COLO668 (cell line): ENCODE measurements around the gene SSTR5.

ENCODE experiments used
- DNase-seq: peaks from one replicate; lab custom pipeline; 2025; ENCODE audit not compliant: unreplicated experiment; lab: John Stamatoyannopoulos, UW

The SSTR5 gene

DNA sequence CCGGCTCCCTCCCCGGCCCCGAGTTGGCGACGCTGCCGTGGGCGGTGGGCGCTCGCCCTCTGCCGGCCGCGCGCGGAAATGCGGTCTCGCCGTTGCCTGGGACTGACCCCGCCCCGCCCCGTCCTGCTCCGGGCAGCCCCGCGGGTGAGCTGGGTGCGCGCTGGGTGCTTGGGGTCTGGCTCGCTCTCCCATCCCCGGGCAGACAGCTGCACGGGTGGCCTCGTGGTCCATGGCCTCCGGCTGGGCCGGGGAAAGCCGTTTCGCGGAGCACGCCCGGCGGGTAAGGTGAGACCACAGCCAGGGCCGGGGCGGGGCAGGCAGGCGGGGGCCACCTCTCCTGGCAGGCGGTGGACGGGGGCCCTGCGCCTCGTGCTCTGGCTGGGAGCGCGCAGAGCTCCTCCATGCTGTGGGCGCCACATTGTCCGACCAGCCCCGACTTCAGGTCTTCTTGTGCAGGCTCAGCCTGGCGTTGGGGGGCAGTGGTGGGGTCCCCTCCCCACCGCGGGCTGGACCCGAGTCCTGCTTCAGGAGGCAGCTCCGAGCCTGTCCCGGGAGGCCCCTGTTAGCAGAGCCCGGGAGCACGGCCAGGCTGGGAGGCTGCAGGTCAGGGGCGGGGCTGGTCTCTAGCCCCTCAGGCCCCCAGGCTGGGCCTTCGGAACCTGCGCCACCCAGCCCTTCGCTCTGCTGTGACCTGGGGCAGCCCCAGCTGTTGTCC is 30.5 kb downstream of the SSTR5 start:
- peak; percentile 72 for DNase-seq

DNA sequence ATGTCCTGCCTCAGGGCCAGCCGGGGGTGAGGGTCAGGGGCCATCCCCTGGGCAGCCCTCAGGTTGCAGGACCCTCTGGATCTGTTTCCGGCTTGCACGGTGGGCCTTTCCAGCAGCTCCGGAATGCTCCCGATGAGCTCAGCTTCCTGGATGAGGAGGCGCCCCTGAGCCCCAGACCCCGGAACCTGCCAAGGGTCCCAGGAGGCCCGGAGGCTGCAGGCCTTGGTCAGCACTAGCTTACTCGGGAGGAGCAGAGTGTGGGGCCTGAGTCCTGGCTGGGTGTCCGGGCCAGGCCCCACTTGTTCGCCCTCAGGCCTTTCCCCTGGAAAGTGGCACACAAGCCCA is 31.1 kb downstream of the SSTR5 start:
- DNase-seq: no peak

DNA sequence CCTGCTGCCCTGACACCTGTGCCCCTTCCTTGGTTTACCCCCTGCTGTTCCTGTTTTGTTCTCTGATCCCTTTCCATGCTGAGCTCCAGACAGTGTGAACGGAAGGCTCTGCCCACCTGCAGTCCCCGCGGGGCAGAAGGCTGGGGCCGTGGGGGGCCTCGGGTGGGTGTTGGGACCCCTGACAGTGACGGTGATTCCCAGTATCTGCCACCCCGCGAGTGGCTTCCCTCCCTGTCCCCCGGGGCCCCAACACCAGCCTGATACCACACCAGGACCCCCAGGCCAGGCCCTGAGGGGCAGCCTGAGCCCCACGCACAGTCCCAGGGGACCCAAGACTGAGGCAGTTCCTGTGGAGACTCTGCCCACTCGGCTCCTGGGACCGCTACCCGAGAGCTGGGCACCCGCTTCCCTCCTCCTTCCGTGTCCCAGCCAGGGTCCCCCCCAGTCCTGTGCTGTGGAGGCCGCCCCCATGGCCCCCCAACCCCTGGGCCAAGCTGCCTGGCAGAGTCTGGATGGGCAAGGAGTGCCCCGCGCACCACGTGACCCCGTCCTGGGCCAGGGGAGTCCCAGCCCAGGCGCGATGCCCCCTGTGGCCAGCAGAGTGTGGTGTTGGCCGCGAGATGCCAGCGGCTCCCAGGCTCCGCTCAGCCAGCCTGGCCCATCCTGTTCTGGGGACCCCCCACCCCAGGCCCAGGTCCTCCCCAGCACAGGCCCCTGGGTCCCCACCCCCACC is 33.5 kb downstream of the SSTR5 start:
- DNase-seq: peak; percentile 79

DNA sequence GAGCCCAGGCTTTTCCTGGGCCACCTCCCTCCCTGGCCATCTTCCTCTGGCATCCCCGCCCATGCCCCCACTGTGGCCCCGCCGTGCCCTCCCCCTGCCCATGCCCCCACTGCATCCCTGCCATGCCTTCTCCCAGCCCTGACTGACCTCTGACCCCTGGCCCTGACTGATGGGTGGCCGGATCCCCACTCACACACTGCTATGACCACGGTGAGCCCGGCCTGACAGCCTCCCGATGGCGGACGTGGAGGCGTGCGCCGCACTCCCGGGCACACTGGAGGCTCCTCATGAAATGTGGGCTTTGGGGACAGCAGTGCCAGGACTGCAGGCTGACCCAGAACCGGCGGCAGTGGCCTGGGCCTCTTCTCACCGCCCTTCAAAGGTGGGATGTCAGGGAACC is 34.1 kb downstream of the SSTR5 start:
- DNase-seq: no peak

DNA sequence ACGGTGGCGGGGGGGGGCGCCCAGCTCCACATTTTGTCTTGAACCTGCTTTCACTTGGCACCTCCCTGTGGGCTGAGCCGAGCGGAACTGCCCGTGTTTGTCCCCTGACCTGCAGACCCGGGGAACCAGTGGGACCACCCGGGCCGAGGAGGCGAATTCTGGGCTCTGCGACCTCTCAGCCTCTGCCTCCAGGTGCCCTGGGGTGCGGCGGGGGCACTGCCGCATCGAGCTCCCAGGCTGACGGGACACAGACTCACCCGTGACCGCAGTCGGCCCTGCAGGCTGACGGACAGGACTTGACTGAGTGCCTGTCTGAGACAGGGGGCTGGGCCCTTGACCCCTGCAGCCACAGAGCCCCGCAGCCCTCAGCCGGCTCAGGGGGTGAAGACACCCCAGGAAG is 34.6 kb downstream of the SSTR5 start:
- no peak for DNase-seq

DNA sequence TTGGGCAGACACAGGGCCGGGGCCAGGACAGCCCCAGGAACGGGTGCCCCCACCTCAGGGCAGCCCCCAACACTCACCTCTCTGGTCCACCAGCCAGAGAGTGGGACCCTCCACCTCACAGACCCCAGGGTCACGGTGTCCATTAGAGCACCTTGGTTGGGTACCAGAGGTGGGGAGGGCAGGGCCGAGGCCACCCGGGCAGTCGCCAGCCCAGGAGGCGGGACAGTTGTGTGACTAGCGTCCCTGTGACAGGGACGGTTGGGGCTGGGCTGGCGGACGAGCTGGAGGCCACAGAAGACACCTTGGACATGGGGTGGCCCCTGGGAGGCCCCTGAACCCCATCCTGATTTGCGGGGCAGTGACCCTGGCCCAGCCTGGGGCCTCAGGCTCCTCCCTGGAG is 35.2 kb downstream of the SSTR5 start:
- DNase-seq: no peak

DNA sequence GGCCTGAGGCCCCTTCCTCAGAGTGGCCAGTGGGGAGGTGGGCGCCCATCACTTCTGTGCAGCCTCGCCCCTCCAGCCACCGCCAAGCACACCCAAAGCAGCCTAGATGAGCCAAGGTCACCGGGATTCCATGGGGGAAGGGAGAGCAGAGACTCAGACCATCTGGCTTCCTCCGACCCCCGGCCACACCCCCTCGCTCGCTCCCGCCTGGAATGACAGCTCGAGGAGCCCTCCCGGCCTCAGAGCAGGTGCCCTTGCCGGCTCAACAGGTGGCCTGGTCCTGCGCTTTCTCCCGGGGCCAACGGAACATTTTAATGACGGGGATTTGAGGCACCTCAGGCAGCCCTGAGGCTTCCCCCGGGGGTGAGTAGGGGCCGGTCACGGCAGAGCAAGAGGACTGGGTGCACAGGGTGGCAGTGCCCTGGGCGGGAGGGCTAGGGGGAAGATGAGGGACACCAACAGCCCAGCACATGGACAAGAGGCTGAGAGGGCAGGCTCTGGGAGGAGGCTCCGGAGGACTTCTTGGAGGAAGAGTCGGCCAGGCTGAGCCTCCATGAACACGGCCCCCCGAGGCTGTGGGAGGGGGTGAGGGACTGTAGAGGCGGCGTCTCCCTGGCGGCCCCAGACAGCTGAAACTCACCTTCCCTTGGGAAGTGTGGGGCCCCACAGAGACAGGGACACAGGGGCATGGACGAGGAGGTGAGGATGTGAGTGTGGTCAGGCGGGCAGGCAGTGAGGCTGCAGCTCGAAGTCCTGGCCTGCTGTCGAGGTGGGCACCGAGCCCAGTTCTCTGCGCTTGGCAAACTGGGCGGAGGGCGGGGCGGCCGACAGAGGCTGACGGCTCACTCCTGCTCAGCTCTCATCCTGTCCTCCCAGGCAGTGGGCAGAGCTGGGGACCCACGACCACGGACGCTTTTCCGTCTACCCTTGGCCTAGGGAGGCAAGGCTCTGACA is 36.0 kb downstream of the SSTR5 start:
- peak; percentile 75 for DNase-seq

DNA sequence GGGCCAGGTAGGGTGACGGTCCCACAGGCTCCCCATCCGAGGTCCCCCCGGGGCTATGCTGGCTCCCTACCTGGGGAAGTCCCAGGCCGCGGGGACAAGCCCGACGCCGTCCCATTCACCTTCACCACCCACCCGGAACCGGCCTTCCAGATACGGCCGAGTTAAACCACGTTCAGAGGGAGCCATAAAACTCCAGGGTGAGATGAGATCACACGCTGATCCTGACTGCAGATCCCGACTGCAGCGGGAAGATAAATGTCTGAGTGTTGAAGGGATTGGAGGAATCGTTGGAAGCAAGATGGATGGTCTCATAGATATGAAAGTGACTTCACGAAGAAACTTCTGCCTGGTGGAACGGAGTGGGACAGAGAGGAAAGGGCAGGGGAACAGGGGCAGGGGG is 37.1 kb downstream of the SSTR5 start:
- peak; percentile 40 for DNase-seq

DNA sequence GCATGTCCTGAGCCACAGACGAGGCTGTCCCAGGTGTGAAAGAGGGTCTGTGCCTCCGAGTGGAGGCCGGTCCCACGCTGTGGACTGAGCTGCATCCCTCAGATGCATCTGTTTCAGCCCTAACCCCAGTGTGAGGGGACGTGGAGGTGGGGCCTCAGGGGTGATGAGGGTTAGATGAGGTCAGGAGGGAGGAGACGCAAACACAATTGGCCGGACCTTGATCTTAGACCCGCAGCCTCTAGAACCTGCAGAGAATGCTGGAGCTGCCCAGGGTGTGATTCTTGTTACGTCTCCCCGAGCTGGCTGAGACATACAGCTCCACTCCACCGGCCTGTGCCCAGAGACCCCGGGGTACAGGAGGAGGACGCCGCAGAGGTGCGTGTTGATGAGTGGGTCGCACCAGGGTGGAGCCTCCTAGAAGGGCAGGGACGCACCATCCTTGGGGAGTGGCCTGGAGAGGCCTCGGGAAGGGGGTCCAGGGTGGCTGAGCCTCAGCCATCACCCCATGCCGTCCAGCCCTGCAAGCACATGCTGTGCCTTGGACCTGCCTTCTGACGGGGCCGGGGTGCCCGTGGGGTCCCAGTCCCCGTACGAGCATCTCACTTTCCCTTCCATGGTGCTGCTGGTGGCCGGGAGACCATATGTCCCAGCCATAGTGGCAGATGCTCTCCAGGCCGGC is 40.1 kb downstream of the SSTR5 start:
- DNase-seq: no peak

DNA sequence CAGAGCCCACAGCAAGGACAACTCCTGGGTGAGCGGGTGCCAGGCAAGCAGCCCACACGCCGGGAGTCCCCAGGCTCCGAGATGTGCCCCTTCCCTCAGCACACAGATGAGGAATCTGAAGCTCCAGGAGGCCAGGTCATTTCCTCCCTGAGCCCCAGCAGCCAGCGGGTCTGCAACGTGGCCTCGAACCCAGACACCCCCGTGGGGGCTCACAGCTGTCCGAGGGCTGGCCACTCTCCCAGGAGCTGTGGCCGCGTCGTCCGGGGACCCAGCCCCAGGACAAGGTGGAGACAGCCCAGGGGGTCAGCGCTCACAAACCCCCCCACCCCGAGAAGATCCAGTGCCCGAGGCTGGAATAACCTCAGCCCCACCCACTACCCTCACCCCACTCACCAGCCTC is 40.9 kb downstream of the SSTR5 start:
- no peak for DNase-seq

DNA sequence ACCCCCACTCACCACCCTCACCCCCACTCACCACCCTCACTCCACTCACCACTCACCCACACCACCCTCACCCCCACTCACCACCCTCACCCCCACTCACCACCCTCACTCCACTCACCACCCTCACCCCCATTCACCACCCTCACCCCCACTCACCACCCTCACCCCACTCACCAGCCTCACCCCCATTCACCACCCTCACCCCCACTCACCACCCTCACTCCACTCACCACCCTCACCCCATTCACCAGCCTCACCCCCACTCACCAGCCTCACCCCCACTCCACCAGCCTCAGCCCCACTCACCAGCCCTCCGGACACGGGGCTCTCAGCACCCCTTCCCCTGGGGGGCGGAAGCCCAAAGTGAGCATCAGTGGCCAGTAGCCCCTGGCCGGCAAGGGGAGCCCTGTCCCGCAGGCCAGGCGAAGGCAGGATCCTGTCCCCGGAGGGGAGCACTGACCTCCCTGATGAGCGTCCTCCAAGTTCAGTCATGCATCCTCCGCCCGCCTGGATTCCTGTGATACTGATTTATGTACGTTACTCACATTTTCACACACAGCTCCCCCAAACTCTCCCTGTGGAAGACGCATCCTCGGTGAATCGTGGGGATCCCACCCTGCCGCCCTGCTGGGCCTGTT is 41.5 kb downstream of the SSTR5 start:
- DNase-seq: no peak

DNA sequence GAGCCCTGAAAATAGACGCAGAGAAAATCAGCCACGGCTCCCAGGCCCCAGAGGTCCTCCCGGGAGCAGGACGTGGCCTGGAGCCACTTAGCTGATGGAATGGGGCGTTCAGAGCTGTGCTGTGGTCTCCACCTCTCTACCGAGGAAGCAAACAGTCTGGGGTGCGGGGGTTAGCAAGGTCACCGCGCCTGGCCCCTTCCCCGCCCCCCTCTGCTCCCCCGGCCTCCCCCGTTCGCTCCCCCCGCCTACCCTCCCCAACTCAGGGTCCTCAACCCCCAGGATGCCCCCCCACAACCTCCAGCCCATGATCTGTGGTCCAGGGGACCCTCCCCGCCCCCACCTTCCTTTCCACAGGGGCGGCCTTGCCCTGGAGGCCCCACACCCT is 44.1 kb downstream of the SSTR5 start:
- DNase-seq: no peak

DNA sequence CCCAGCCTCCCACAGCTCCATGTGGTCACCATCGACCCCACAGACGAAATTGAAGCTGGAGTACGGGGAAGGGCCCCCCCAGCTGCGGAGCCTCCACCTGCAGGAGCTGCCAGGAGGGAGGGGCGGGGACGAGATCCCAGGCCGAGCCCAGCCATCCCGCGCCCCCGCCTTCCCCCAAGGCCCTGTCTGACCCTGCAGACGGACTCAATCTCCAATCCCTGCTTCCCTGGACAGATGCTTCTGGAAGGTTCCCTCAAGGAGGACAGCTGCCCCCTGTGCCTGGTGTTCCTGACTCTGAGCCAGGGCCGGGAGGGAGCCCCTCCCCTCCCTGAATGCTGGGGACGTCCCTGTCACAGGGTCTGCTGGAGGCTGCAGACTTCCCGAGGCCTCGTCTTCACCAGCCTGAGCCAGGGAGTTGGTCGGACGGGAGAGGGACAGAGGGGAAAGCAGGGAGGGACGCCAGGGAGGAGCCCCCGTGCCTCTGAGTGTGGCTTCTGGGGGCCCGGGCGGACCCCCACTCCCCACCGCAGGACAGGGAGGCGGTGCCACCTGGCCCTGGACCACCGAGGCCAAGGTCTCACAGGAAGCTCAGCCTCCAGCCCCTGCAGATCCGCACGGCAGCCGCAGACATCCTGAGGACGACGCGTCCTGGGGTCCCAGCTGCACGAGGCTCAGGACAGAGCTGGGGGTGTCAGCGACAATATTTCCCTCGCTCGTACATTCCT is 44.8 kb downstream of the SSTR5 start:
- no peak for DNase-seq

DNA sequence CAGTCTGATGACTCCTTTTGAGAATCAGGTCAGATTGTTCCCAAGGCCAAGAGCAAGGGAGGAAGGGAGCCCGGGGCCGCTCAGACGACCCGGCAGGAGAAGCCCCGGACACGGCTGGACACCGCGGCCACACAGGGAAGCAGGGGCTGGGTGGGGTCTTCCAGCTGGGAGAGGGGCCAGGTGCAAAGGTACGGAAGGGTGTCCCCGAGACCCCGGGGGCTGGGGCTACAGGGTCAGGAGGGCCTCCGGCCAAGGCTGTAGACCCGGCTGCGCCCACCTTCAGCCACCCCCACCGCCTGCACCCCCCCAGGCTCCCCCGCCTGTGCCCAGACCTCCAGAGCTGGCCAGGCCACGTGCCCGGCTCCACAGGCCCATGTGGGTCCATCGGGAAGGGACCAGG is 45.4 kb downstream of the SSTR5 start:
- DNase-seq: no peak

DNA sequence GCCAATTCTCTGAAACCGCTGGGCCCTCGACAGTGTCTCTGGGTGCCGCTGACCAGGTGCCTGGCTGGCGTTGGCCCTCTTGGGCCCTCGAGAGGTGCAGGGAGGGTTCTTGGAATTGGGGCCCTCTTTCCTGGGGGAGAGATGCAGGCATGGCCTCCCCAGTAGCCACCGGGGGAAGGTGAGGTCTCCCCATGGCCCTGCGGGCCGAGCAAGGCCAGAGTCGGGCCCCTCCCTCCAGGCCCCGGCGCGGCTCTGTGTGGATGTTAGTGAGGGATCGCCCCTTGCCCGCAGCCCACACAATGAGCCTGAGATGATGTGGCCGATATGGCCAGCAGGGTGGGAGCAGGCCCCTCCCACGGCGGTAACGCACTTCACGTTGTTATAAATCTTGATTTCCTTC is 46.6 kb downstream of the SSTR5 start:
- no peak for DNase-seq

DNA sequence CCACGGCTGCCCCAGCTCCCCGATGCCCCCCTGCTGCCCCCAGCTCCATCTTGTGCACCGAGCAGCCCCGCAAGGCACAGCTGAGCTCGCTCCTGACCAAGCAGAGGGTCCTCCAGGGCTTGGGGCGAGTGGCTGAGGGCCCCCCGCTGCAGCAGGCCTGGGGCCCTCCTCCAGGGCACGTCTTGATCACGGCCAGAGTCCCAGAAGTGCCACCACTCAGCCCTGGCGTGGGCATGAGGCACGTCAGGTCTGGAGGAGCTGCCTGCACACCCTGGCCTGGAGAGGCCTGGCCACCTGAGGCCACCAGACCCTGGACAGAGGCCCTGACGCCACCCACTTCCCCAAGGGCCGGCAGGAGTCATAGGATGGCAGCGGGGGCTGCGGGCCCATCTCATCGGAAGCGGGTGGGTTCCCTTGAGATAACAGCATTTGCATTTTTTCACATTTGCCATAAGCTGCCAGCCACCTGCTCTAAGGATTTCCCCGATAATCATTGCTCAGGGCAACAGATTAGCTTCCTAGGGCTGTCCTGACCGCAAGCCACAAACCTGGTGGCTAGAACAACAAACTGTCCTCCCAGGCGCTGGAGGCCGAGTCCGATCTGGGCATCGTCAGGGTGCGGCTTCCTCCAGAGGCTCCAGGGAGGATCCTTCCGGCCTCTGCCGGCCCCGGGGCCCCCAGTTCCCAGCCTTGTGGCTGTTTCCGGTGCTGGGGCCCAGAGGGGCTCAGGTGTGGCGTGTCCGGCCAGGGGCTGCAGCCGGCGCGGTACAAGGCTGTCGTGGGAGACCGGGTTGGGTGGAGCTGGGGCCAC is 47.4 kb downstream of the SSTR5 start:
- DNase-seq: peak; percentile 61

DNA sequence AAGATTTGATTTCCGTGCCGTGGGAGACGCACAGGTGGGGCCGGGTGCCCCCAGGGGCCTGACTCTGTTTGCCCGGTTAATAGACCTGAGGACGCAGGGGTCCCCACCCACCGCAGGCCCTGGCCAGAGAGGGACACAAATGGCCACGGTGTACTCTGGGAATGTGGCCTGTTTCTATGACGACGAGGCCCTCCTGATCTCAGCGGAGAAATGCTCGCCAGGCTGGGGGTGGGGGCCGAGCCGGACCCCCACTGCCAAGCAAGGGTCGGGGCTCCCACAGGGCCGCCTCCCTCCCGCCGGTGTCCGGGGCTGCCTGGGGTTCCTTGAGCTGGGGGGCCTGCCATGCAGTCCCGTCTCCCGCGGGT is 48.0 kb downstream of the SSTR5 start:
- no peak for DNase-seq

DNA sequence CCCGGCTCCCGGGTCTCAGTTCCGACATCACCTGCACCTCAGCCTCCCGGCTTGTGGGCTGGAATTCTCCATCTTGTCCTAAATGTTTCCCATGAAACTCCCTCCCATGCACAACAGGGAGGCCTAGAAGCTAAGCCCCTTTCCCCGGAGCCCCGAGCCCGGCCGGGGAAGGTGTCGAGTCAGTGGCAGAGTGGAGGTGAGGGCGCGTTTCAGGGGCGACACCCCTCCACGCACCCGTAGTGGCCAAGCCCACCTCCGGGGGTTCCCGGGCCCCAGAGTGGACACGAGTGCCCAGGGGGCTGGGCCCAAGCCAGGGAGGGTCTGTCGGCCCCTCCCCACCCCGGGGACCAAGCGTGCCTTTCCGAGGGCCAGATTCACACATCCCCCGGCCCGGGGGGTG is 48.5 kb downstream of the SSTR5 start:
- no peak for DNase-seq

DNA sequence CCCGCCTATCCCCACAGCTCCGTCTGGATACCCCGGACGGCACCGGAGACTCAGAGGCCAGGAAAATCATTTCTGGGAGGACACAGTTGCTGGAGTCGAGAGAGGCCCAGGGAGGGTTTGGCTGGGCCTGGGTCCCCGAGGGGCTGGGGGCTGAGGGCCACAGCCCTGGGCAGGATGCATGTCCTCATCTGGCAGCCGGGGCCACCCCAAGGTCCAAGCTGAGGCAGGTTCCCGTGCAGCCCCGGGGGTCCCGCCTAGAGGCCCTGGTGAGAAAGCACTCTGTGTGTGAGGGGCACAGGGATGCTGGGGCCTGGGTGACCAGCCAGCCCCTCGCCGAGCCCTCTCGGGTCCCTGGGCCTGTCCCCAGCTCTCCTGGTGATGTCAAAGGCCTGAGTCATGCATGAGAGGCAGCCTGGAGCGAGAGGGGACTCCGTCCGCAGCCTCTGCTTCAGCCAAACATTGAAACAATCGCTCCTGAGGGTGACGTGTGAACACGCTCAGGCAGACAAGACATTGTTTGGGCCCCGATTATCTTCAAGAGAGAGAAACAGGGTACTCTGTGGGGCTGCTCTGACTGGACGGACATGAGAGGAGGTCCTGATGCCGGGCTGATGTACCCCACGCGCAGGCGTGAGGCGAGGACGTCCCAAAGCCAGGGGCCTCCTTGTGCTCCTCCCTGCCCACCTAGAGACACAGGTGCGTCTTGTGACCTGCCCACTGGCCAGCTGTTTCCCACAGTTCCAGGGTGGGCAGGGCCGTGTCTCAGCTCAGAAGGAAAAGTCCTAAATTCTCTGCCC is 49.3 kb downstream of the SSTR5 start:
- peak; percentile 31 for DNase-seq
